H1 (cell line): ENCODE results near the gene SEMA3F. TPM values are rescaled to one million over a fixed set of nuclear protein-coding genes. Genes with fewer than 3 reads are reported as not detected.
A peak's percentile ranks its signal among the peaks of the same experiment; 100 is the strongest.

Experiments used
- ATF3 ChIP-seq: IDR thresholded peaks from 2 replicates; pipeline ENCODE4 v1.6.1; 2011; ENCODE audit warnings: low read depth, mild to moderate bottlenecking, low read length; ENCODE audit not compliant: insufficient read depth
- BCL11A ChIP-seq, 2 experiments: IDR thresholded peaks; one replicate each; pipeline ENCODE4 v1.6.1; 2011; ENCODE audit warnings: low read depth in 2 of 2, low read length in 2 of 2, mild to moderate bottlenecking in 2 of 2
- CBX8 ChIP-seq: fragments of 300-800, 300-1000 bp; sonication (generic); IDR thresholded peaks from 2 replicates; pipeline ENCODE4 v1.7.1; 2016; ENCODE audit warnings: low read depth, low read length, borderline replicate concordance
- CHD2 ChIP-seq: IDR thresholded peaks from 2 replicates; pipeline ENCODE4 v1.6.1; 2012; ENCODE audit warnings: low read length, improper control_type of control experiment
- EZH2 ChIP-seq: fragments of 200-600 bp; sonication (generic); IDR thresholded peaks from 2 replicates; pipeline ENCODE4 v1.7.1; 2012; ENCODE audit warnings: low read depth, mild to moderate bottlenecking, moderate library complexity, low read length, inconsistent platforms; ENCODE audit not compliant: severe bottlenecking
- HDAC2 ChIP-seq, 2 experiments: fragments of 300-600 bp in 1 of 2; sonication (generic) in 1 of 2; IDR thresholded peaks; 2 replicates each; pipeline ENCODE4 v1.6.1; 2011 to 2012; ENCODE audit warnings: low read depth in 2 of 2, low read length in 2 of 2, mild to moderate bottlenecking in 2 of 2, moderate library complexity in 2 of 2, borderline replicate concordance in 1 of 2, inconsistent platforms in 1 of 2
- JUN ChIP-seq: IDR thresholded peaks from 2 replicates; pipeline ENCODE4 v1.6.1; 2011; ENCODE audit warnings: low read depth, mild to moderate bottlenecking, improper control_type of control experiment, low read length
- KDM4A ChIP-seq: IDR thresholded peaks from one replicate; pipeline ENCODE4 v1.7.1; 2012; ENCODE audit warnings: low read depth, mild to moderate bottlenecking, moderate library complexity, low read length, inconsistent platforms; ENCODE audit not compliant: severe bottlenecking
- KDM5A ChIP-seq: fragments of 200-600 bp; IDR thresholded peaks from 2 replicates; pipeline ENCODE4 v1.7.1; 2012; ENCODE audit warnings: mild to moderate bottlenecking, low read length, inconsistent platforms, mixed read lengths
- POLR2A ChIP-seq, 2 experiments: IDR thresholded peaks; 1 replicate in 1 of 2; 2 replicates in 1 of 2; pipeline ENCODE4 v1.6.1; 2011; ENCODE audit warnings: low read depth in 2 of 2, low read length in 2 of 2, mild to moderate bottlenecking in 2 of 2; ENCODE audit errors: control extremely low read depth in 1 of 2
- RAD21 ChIP-seq, 2 experiments: IDR thresholded peaks in 1 of 2; conservative IDR thresholded peaks in 1 of 2; 2 replicates each; pipeline ENCODE4 v1.6.1; 2011; ENCODE audit warnings: low read depth in 2 of 2, low read length in 2 of 2, improper control_type of control experiment in 1 of 2, inconsistent platforms in 1 of 2, mild to moderate bottlenecking in 1 of 2, moderate library complexity in 1 of 2
- RBBP5 ChIP-seq: IDR thresholded peaks from 2 replicates; pipeline ENCODE4 v1.7.1; 2012; ENCODE audit warnings: low read depth, mild to moderate bottlenecking, inconsistent platforms, low read length, moderate library complexity, borderline replicate concordance
- RNF2 ChIP-seq: fragments of 200-900, 300-1000 bp; sonication (generic); IDR thresholded peaks from 2 replicates; pipeline ENCODE4 v1.7.1; 2016; ENCODE audit warnings: borderline replicate concordance, low read depth, mild to moderate bottlenecking, antibody characterized with exemption, low read length; ENCODE audit not compliant: poor library complexity, severe bottlenecking; ENCODE audit errors: missing control alignments
- RXRA ChIP-seq: IDR thresholded peaks from 2 replicates; pipeline ENCODE4 v1.6.1; 2011; ENCODE audit warnings: low read depth, mild to moderate bottlenecking, low read length, moderate library complexity; ENCODE audit not compliant: insufficient read depth
- SIN3A ChIP-seq, 2 experiments: IDR thresholded peaks in 1 of 2; conservative IDR thresholded peaks in 1 of 2; 2 replicates each; pipeline ENCODE4 v1.6.1; 2011 to 2012; ENCODE audit warnings: low read length in 2 of 2, improper control_type of control experiment in 1 of 2, low read depth in 1 of 2, mild to moderate bottlenecking in 1 of 2
- SIRT6 ChIP-seq: IDR thresholded peaks from one replicate; pipeline ENCODE4 v1.7.1; 2012; ENCODE audit warnings: low read length, inconsistent platforms
- SRF ChIP-seq: IDR thresholded peaks from 2 replicates; pipeline ENCODE4 v1.6.1; 2011; ENCODE audit warnings: mild to moderate bottlenecking, low read depth, low read length, moderate library complexity
- SUZ12 ChIP-seq: fragments of 200-600 bp; sonication (generic); IDR thresholded peaks from 2 replicates; pipeline ENCODE4 v1.6.1; 2012; ENCODE audit warnings: mild to moderate bottlenecking, inconsistent platforms, low read length, moderate library complexity, mixed read lengths
- TAF7 ChIP-seq: optimal IDR thresholded peaks from 2 replicates; pipeline ENCODE3; 2011; ENCODE audit warnings: low read depth, mild to moderate bottlenecking, inconsistent platforms, low read length, moderate library complexity, borderline replicate concordance
- YY1 ChIP-seq: IDR thresholded peaks from 2 replicates; pipeline ENCODE4 v1.6.1; 2011; ENCODE audit warnings: low read depth, mild to moderate bottlenecking, low read length
- polyA plus RNA-seq, 7 experiments: library from polyadenylated mRNA; depleted of rRNA in 3 of 7; stranded (reverse) in 5 of 7; unstranded in 2 of 7; fragments of >200 nt in 5 of 7; fragments of 200-250 nt in 2 of 7; gene quantifications; 1 replicate in 5 of 7; 2 replicates in 1 of 7; 4 replicates in 1 of 7; pipeline versions ENCODE4 v1.2.1 to v1.2.3, GENCODE V29; 2011 to 2013; ENCODE audit warnings: missing spikeins in 2 of 7, mixed read lengths in 2 of 7
- total RNA-seq: library from RNA; stranded (reverse); fragmentation: NEBNext Ultra II Directional; extraction: Animal tissue kit (Norgen Biotek cat#: 25700); gene quantifications from 2 replicates; pipeline ENCODE4 v1.2.1, GENCODE V29; 2021

The SEMA3F gene
- total and polyA plus RNA-seq, 2 of the 8 experiments (the other 6 are each of a cell fraction or from before 2014, with no cell fraction given): 20.3 to 37.0 TPM

- TF ChIP-seq HDAC2 (IDR thresholded peaks at IDR 0.05; ENCODE audit: borderline replicate concordance in 1 of 2, low read depth in 2 of 2, low read length in 2 of 2) (no peak), CBX8 (no peak), KDM4A (no peak), RNF2 (no peak), SUZ12 (no peak), TAF7 (peak; percentile 62), BCL11A (IDR thresholded peaks at IDR 0.05; ENCODE audit: low read depth in 2 of 2, low read length in 2 of 2) (no peak), SRF (no peak), ATF3 (no peak), YY1 (no peak), RAD21 (IDR thresholded peaks at IDR 0.05 in 1 of 2, conservative IDR thresholded peaks at IDR 0.05 in 1 of 2; ENCODE audit: low read depth in 2 of 2, low read length in 2 of 2) (peak; percentile 90 to 95), POLR2A (IDR thresholded peaks at IDR 0.05; ENCODE audit: control extremely low read depth in 1 of 2, low read depth in 2 of 2, low read length in 2 of 2) (peak in 1 of 2 experiments; percentile 53; a peak in 2 of 3 replicates), SIRT6 (no peak), RXRA (0 out of 2 replicates have a peak, but pooled peaks have one; percentile 53), EZH2 (no peak), JUN (no peak), SIN3A (conservative IDR thresholded peaks at IDR 0.05 in 1 of 2, IDR thresholded peaks at IDR 0.05 in 1 of 2; ENCODE audit: low read depth in 1 of 2, low read length in 2 of 2) (peak in 1 of 2 experiments; percentile 12; a peak in 1 of 4 replicates), RBBP5 (0 out of 2 replicates have a peak, but pooled peaks have one; percentile 56), CHD2 (no peak), KDM5A (peak; percentile 55; the same call in 1 of the 2 replicates)
These were observed 72.5 kb downstream of the SEMA3F start (continued) for GRCh38 chr3:50227390-50228183.
